ENCODE measurements around the gene TRPC4.

GRCh38 chr13:37613236-37613635 is 256.3 kb downstream of the TRPC4 start:
- TF ChIP-seq POLR2A (IDR thresholded peaks at IDR 0.05; ENCODE audit: extremely low read depth, insufficient read length) (no peak), CTCF (IDR thresholded peaks at IDR 0.05; ENCODE audit: low read depth, low read length) (no peak)
